GM21717 (cell line): Measurements from ENCODE around the gene NCKIPSD.

ENCODE experiments used
- ATAC-seq: cut with Tn5 transposase; IDR thresholded peaks from one replicate; pipeline ENCODE4 v1.9.1; 2021; ENCODE audit warnings: mild to moderate bottlenecking, moderate library complexity; ENCODE audit not compliant: unreplicated experiment

The NCKIPSD gene

DNA sequence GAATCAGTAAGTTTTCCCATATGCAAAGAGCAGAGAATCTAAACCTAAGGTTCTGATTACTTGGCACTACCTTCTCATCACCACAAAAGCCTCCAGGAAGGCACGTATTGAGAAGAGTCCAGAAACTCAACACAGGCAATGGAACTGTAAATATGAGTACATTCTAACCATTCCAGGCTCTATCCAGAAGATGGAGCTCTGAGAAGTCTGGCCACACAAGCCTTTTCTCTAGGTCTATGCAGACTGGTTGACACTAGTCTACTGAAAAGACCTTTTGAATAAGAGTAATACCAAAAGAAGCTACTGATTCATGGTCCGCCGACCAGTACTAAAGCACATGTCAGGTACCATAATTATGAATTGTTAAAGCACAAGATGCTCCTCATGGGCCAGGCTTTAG is 12.2 kb upstream of the NCKIPSD start:
- ATAC-seq: no peak

DNA sequence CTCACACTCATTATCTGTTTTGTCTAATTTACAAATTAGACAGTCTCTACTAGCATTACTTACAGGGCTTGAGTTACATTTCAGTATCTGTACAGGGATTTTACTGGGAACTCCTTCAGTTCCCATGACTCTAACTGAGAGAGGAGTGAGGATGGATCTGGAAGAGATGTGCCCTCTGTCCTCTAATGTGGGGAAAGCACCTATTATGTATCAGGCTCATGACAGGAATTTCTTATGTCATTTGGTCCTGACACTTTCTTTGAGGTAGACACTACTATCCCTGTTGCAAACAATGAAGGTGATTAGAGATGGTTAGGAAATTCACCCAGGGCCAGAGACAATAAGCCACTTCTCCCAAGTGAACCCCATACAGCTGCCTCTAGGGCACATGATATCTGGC is 10.9 kb upstream of the NCKIPSD start:
- ATAC-seq: no peak

DNA sequence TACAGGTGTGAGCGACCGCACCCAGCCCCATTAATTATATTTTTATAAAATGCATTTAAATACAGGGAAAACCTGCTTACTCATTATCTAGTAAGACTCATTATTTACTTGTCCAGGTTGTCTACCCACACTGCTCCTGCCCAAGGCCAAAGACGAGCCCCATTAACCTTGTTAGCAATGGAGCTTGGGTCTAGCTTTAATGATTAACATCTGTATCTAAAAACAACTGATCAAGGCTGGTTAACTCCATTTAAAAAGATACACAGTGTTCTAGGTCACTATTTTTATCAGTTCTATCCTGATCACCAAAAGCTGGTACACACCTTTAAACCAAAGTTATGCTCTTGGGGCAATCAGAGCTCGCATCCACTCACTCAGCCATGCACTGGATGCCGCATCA is 10.4 kb upstream of the NCKIPSD start:
- no peak for ATAC-seq

DNA sequence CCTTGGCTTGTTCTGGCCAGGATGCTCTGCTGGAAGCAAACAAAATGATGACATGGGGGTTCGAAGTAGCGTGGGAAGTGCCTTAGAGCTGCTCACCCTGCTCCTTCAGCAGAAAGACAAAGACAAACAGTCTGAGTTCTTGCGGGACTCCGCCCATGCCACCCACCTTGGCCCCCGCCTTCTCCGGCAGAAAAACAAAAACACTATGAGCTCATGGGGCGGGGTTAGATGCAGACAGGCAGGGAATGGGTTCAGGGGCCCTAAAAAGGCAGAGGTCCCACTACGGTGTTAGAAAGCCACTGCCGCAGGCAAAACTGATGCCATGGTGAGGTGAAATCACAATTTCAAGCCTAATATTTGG is 9.7 kb upstream of the NCKIPSD start:
- ATAC-seq: no peak

DNA sequence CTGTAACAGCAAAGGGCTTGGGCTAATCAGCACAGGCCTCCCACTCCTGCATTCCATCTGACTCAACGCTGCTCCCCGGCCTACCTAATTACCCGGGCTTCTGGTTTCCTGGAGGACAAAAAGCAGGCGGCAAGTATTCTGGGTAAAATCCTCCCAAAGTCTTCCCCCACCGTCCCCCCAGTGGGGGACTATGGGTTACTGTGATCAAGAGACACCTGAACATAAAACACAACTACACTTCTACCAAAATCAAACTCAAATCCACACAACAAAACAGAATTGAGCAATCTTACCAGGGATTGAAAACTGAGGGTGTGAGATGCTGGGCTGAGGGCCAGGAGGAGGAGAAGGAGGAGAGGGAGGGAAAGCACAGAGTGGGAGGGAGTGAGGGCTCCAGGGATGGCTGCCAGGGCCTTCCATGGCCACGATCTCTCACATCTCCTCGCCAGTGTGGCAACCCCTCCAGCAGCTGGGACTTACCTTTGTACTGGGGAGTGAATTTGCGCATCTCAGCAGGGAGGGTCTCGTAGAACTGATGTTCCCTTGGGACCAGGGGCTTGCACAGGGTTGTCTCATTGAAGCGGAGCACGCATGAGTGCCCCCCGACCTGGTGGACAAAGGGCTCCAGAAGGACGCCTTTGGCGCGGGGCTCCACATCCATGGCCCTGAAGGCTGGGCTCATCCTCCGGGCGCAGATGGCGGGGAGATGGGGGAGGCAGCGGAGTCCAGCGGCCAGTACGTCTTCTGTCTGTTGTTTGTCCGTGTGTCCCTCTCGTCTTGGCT is 9.1 kb upstream of the NCKIPSD start:
- no peak for ATAC-seq

DNA sequence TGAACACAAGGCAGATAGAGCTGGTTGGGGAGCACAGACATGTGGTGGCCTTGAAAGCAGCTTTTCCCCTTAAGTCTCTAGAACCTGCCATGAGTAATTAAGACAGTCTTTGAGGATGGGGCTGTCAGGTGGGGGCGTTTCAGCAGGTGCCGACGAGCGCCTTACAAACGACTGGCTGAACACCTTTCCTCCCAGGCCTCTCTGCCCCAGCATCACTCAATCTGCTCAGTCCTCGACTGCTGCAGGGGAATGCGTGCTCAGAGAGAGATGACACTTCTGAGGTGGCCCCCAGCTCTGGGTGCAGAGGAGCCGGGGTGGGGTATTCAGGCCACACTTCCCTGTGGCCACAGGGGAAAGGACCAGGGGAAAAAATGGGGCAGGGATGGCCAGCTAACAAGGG is 8.1 kb upstream of the NCKIPSD start:
- no peak for ATAC-seq

DNA sequence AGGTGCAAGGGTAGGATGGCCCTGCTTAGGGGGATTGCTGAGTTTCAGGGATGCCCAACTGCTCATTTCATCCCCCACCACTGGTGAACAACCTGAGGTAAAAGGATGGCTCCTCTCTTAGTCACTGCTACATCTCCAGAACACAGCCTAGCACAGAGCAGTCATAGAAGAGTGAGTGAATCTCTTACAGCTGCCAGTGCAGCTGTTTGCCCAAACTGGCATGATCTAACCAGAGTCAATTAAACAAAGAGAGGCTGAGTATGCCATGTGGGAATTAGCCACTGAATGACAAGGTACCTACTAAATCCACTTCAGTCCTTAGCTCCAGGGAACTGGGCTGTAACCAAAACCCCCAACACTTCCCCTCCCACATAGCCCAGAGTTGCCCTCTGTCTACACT is 6.8 kb upstream of the NCKIPSD start:
- no peak for ATAC-seq

DNA sequence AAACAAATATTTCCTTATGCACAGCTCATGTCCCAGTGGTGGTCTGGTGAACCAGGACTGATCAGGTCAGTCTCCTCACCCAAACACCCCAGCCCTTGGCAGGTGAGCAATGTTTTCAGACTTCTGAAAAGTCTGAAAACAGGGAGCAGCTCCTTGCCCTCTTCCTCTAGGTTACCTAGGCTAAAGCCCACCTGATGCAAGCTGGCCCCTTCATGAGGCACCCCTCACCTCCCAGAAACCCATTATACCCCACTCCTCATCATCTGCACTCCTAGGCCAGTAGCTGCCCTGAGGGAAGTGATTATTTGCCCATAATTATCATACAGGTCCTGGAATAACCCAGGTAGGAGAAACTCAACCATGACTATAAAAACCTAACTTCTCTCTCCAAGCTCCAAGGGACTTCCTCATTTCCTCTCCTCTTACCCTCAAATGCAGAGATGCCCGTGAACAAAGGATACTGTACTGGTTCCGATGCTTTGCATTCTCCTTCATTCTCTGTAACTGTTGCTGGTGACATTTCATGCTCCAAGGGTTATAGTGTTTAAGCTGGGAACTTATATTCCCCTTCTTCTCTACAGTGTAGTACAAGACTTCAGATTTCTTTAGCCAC is 5.2 kb upstream of the NCKIPSD start:
- ATAC-seq: no peak

DNA sequence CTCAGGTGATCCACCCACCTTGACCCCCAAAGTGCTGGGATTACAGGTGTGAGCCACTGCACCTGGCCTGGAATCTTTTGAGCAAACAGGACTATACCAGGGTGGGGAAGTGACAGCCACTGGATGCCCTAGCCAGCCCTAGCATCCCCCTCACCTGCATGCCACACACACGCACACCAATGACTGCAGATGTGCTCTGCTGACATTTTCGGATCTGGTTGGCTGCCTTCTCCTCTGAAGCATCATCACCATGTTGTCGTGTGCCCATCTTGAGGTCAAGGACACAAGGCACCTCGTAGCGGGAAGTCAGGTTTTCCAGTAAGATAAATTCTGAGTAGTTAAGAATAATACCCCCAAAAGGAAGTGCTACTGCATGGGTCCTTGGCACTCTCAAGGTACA is 3.7 kb upstream of the NCKIPSD start:
- no peak for ATAC-seq

DNA sequence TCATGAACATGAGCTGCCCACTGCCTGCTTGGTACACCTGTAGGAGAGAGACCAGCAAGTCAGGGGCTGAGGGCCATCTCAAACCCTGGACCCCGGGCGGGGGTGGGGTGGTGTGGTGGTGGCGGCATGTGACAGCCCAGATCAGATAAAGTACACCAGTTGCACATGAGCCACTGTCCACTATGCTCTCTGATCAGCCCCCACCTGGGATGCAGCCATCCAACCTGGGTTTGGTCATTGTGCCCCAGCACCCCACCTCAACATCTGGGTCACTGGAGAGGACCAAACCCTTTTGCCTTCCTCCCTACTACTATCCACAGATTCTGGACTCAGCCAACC is 3.0 kb upstream of the NCKIPSD start:
- ATAC-seq: no peak

DNA sequence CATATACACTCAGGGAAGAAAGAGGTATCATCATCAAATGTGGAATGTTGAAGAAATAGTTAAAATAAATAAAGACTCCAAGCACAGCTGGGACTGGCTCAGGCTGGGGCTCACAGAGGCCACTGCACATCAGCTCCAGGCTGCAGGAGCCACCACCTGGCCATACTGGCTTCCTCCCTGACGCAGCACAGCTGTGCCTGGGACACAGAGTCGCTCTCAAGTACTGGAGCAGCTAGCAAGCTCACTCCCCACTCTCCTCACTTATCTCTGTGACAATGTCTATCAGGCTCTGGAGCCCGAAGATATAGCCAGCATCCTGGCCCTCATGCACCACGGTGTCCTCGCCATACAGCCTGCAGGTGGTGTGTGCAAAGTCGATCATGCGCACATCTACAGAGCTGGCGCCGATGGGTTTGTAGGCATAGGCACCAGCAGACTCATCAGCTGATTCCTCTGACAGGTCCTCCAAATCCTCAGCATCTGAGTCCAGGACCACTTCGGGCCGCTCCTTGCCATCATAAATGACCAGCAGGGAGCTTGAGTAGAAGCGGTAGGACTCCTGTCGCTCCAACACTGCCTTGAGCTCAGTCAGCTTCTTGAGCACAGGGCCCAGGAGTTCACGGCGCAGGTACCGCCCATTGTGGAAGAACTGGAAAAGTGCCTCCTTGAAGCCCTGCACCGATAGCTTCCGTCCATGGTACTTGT is 2.5 kb upstream of the NCKIPSD start:
- no peak for ATAC-seq

DNA sequence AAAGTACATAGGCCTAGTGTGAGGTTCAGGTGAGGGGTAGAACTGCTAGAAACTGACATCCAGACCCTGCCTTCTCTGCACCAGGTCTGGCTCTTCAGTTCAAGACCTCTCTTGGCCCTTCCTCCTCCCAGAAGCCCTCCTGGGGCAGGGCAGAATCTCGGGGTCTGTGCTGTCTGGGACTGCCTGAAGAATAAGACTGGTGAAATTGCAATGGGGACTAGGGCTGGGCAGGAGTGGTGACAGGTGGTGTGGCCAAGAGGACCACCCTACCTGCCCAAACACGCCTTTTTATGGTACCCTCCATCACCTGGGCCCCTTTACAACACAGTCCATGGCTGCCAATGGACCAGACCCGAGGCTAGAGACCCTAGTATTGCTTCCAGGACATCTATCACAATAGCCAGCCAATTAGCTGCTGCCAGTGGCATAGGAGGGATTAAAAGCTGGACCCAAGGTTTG is 1.5 kb upstream of the NCKIPSD start:
- ATAC-seq: no peak

DNA sequence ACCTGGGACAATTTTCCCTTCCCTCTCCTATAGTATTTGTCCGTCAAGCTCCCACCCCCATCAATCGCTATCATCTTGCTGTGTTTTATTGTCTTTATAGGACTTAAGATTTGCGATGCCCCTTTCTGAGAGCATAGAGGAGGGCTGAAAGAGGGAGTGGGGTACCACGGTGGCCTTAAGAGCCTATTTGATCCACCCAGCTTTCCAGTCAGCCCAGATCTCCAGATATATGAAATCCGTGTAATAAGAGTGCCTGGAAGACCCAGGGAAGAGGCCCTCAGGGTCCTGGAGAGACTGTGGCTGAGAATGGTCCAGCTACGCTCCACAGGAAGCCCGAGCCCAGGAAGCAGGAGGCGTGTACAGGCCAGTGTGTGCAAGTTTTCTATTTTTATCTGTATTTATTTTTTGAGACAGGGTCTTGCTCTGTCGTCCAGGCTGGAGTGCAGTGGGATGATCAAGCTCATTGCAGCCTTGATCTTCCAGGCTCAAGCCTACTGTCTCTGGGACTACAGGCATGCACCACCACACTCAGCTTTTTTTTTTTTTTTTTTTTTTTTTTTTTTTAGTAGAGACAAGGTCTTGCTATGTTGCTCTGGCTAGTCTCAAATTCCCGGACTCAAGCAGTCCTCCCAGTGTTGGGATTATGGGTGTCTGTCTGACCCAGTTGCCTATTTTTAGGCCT is 964 bp upstream of the NCKIPSD start:
- ATAC-seq: no peak

DNA sequence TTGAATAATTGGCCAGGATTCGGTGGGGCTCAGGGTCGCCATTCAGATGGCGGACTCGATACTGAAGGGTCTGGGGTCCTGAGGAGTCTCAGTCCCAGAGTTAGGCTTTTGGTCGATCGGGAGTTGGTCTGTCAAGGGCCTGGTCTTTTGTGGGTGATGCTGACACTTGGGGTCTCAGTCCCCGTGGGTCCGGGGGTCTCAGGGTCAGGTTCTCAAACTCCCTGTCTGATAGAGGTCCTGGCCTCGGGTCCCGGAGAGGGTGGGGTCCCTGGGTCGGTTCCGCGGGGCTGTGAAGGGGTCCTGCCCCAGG is 467 bp downstream of the NCKIPSD start:
- ATAC-seq: no peak

DNA sequence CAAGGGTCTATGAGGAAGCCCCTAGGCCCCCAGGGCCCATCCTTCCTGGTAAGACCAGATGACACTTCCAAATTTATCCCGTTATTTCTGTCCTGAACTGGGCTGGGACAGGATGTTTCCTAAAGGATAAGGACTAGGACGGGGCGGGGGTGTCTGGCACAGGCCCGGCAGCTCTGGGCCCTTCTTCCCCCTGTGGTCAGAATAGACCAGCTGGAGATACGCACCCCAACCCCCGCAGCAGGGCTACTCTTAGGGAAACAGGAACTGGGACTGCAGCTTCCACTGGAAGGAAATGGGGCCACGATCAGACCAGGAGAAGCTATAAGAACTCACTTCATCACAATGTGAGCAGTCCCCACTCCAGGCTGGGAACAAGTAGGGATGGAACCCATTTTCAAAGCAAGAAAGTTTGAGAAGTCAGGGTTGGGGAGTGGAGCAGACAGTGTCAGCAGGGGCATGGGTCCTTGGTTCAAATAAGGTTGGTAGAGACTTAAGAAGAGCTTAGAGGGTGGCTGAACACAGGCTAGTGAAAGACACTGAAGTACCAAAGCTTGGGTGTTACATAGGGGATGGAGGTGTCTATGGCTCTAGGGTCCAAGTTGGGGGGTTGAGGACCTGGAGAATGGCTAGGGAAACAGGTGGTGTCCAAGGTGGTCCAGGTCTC is 1.1 kb downstream of the NCKIPSD start:
- ATAC-seq: no peak

DNA sequence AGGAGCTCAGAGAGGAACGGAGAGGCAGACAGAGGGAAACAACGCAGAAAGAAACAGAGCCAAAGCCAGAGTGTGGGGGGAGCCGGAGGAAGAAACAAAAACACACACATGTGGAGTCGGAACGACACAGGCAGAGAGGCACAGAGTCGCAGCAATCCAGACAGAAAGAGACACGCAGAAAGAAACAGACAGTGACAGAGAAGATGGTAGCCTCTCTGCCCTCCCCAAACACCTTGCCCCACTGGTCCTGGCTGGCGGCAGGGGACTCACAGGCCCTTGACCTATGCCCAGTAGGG is 1.7 kb downstream of the NCKIPSD start:
- ATAC-seq: no peak

DNA sequence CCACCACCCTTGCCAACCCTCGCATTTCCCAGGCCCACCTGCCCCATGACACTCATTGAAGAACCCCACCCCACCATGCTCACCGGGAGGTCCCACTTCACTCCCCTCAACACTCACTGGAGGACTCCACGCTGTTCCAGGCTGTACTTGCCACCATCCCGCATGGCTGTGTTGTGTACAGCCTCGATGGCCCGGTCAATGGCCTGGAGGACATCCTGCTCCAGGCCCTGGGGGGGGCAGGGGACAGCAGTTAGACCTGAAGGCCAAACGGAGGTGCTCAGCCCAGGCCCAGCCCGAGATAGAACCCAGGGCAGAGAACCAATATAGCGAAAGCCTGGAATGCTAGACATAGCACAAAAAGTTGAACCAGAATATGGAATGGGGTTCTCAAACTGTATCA is 2.9 kb downstream of the NCKIPSD start:
- no peak for ATAC-seq

DNA sequence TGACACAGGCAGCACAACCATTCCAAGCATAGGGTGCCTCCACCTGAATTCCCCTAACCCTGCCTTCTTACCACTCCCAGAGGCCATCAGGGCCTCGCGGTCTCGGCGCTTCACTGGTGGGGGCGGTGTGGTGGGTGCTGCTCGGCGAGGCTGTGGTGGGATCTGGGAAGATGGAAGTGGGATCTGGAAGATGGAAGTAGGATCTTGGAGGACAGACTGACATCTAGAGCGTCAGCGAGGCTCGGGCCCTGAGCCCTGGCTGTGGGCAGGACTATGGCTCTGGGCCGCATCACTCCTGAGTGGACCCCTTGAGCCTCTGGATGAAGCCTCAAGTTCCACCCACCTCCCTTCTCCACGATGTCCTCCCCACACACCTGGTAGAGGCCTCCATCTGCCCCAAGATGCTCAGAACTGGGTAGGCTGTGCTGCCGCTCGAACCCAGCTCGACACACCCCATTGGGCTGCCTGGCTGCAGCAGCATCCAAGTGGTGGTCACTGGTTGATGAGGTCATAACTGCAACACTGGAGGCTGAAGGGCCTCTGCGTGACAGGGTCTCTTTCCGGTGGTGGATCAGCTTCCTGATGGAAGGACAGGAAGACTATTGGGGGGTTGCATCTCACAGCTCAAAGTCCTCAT is 3.6 kb downstream of the NCKIPSD start:
- ATAC-seq: no peak

DNA sequence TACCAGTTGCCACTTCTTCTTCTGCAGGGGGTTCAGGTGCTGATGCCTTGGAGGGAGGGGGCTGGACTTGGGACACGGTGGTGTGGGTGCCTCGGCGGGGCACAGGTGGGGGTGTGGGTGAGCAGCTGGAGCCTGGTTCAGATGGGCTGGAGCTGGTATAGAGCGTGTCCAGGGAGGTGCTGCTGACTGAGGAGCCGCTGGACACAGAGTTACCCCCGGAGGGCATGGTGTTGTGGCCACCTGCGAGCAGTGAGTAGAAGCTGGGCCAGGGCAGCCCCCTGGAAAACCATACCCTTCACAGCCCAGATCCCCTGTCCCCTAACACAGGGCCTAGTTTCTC is 4.2 kb downstream of the NCKIPSD start:
- ATAC-seq: no peak

DNA sequence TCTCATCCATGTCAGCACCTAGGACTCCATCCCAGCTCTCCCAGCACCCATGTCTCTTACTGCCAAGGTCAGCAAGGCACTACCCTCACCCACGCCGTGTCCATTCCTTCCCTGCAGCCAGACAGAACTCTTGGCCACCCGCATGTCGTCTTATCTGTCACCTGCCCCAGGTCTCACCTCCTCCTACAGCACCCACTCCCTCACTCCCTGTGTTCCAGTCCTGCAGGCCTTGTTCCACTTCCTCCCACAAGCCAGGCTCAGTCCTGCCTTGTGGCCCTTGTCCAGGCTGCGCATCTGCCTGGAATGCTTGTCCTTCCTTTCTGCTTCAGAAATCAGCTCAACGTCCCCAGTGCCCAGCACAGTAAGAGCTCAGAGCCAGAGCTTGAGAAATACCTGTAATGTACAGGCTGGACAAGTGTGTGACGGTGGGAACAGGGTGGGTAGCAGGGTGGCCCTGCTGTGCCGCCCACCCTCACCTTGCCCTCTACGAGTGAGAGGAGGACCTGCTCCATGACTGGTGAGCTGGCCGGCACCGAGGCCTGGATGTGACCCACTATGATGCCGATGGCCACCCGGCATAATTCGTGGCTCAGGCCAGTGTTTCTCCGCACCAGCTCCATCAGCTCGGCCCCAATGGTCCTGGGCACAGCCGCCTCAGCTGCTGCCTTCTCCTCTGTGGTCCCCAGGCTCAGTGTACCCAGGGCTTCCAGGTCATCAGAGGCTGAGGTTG is 4.7 kb downstream of the NCKIPSD start:
- no peak for ATAC-seq
